ENCODE measurements around the gene MAGEC2. TPM values are rescaled to one million over a fixed set of nuclear protein-coding genes. Genes with fewer than 3 reads are reported as not detected.

Gene MAGEC2
- not detected for total RNA-seq

- DNase-seq, result no peak
Observed at GRCh38 chrX:142204522-142205433, at the start of gene MAGEC2. MAGEC2 (minus strand) TSS chrX:142205290; CDS start chrX:142203987, 1,303 bp downstream.

GRCh38 chrX:142251680-142252079 lies 46.6 kb upstream of the MAGEC2 start:
- DNase-seq, result no peak

GRCh38 chrX:142251202-142251601 lies 46.1 kb upstream of the MAGEC2 start:
- DNase-seq, result no peak

- no peak for DNase-seq
Observed at GRCh38 chrX:142250502-142250901, 45.4 kb upstream of the MAGEC2 start.

- no peak for DNase-seq
Observed at GRCh38 chrX:142249721-142250120, 44.6 kb upstream of the MAGEC2 start.

- DNase-seq, result no peak
Observed at GRCh38 chrX:142244568-142244967, 39.5 kb upstream of the MAGEC2 start.

- no peak for DNase-seq
Observed at GRCh38 chrX:142238536-142238935, 33.4 kb upstream of the MAGEC2 start.

GRCh38 chrX:142233400-142233799 lies 28.3 kb upstream of the MAGEC2 start:
- DNase-seq, result no peak

- DNase-seq, result no peak
Observed at GRCh38 chrX:142214081-142214480, 9.0 kb upstream of the MAGEC2 start.

GRCh38 chrX:142201113-142201512 lies 4.0 kb downstream of the MAGEC2 start:
- DNase-seq, result no peak

- DNase-seq, result no peak
Observed at GRCh38 chrX:142186103-142186502, 19.0 kb downstream of the MAGEC2 start.

GRCh38 chrX:142184756-142185602 lies 20.1 kb downstream of the MAGEC2 start:
- no peak for DNase-seq

GRCh38 chrX:142156567-142156966 lies 48.5 kb downstream of the MAGEC2 start:
- DNase-seq, result no peak
